Sigmoid colon (tissue), 3 donors: Measurements from ENCODE around the gene RPS2.

Source experiments
- POLR2A ChIP-seq, 2 donors: fragments of 450-650 bp; IDR thresholded peaks; one replicate each; pipeline ENCODE4 v1.6.1; 2016; ENCODE audit warnings: antibody characterized with exemption in 2 of 2, mild to moderate bottlenecking in 2 of 2, moderate library complexity in 2 of 2
- TF ChIP-seq, protein P1 (sequence below), 4 experiments: fragments of 450-650 bp in 3 of 4; fragments of 200-600 bp in 1 of 4; IDR thresholded peaks; one replicate each; pipeline ENCODE4 v1.5.1; 2016 to 2019; ENCODE audit warnings: antibody characterized with exemption in 4 of 4, mild to moderate bottlenecking in 3 of 4, moderate library complexity in 2 of 4

DNA sequence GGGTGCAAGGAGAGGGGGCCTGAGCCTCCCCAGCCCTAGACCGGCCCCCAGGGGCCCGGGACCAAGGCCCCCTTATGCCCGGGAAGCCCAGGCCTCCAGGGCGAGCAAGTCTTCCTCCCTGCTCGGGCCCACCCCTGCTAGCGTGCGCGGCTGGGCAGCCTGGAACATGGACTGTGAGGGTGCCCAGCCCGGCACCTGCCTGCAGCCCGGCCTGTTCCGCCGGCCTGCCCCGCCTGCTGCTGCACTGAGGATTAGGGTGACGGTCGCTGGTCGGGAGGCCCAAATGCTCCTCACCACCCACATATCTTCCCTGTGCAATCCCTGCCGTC lies 52.4 kb downstream of the RPS2 start:
- no peak for TF ChIP-seq POLR2A (IDR thresholded peaks at IDR 0.05)
- TF ChIP-seq, protein P1, sequence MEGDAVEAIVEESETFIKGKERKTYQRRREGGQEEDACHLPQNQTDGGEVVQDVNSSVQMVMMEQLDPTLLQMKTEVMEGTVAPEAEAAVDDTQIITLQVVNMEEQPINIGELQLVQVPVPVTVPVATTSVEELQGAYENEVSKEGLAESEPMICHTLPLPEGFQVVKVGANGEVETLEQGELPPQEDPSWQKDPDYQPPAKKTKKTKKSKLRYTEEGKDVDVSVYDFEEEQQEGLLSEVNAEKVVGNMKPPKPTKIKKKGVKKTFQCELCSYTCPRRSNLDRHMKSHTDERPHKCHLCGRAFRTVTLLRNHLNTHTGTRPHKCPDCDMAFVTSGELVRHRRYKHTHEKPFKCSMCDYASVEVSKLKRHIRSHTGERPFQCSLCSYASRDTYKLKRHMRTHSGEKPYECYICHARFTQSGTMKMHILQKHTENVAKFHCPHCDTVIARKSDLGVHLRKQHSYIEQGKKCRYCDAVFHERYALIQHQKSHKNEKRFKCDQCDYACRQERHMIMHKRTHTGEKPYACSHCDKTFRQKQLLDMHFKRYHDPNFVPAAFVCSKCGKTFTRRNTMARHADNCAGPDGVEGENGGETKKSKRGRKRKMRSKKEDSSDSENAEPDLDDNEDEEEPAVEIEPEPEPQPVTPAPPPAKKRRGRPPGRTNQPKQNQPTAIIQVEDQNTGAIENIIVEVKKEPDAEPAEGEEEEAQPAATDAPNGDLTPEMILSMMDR (IDR thresholded peaks at IDR 0.05) = no peak
